Measurements from ENCODE around the gene SUSD6. TPM values are rescaled to one million over a fixed set of nuclear protein-coding genes. Genes with fewer than 3 reads are reported as not detected.

SUSD6 gene
- total and polyA plus RNA-seq, 2 experiments from 2014 or later, result 2.8 to 3.4 TPM

DNA sequence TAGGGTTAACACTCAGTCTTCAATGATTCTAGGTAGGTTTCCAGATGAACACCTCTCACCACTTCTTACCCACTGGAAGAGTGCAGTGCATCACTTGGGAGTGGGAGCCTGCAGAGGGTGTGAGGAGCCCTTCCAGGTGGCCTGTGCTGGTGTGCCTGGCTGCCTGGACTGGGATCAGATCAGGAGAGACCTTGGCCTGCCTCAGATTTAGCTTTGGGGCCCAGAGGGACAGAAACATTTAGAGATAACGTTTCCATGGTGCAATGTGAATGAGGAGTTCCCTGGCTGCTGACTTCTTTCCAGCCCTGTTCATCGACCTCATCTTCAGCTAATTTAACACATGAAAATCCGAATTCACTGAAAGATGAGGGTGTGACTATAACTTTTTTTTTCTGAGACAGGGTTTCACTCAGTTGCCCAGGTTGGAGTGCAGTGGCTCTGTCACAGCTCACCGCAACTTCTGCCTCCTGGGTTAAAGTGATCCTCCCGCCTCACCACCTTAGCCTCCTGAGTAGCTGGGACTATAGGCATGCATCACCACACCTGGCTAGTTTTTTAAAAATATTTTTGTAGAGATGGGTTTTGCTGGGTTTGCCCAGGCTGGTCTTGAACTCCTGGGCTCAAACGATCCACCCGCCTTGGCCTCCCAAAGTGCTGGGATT lies 53.6 kb downstream of the SUSD6 start:
- peaks cover 7% of the 10 kb centered on the region for H3K27me3 Mint-ChIP-seq (ENCODE audit: insufficient read depth, low read depth, poor library complexity)

DNA sequence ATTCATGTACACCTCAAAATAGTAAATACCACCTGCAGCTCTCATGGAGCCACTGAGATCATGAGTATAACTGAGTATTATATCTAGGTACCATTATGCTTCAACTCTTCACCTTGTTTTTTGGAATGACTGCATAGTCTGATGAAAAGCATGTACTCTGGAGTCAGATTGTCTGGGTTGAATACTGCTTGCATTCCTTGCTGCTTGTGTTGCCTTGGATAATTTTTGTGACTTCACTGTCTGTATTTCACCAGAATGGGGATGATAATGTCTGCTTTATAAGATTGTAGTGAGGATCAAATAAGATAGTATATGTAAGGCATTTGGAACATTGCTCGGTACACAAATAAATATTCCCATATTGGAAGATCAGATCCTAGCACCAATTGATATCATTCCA lies 54.2 kb downstream of the SUSD6 start:
- no peak overlapping the region for H3K27ac ChIP-seq (ENCODE audit: low read depth)
- H3K27me3 ChIP-seq (ENCODE audit: insufficient read depth), result no peaks in the 10 kb centered on the region
- H3K4me1 ChIP-seq (ENCODE audit: insufficient read depth), result peaks cover 15% of the 10 kb centered on the region
- no peak overlapping the region for H3K27ac Mint-ChIP-seq
- no peaks in the 10 kb centered on the region for H3K36me3 ChIP-seq (ENCODE audit: insufficient read depth)
- H3K4me3 Mint-ChIP-seq, result no peak overlapping the region
- no peaks in the 10 kb centered on the region for H3F3A ChIP-seq (replicated peaks; ENCODE audit: low read depth)
- H3K79me2 ChIP-seq (replicated peaks; ENCODE audit: insufficient read depth), result no peaks in the 10 kb centered on the region
- no peak for ATAC-seq
- H3K36me3 Mint-ChIP-seq (ENCODE audit: low read depth), result no peaks in the 10 kb centered on the region
- H4K20me1 ChIP-seq (replicated peaks; ENCODE audit: insufficient read depth), result no peaks in the 10 kb centered on the region
- no peak overlapping the region for H3K4me3 ChIP-seq
- no peaks in the 10 kb centered on the region for H3K9me2 ChIP-seq (ENCODE audit: insufficient read depth)
- no peak overlapping the region for H3K4me2 ChIP-seq
- H3K4me1 Mint-ChIP-seq, result peaks cover 25% of the 10 kb centered on the region
- no peak overlapping the region for H2AFZ ChIP-seq
- DNase-seq (ENCODE audit: low spot score), result no peak
- H3K9me3 Mint-ChIP-seq, result no peaks in the 10 kb centered on the region
- H3K27me3 Mint-ChIP-seq (ENCODE audit: insufficient read depth, low read depth, poor library complexity), result peaks cover 7% of the 10 kb centered on the region
- no peak for TF ChIP-seq CREB1 (CRISPR knock-in tag; IDR thresholded peaks at IDR 0.05; ENCODE audit: low read depth)
- TF ChIP-seq EZH2 (IDR thresholded peaks at IDR 0.05; ENCODE audit: low read depth, unreplicated experiment), result no peak
- TF ChIP-seq POLR2AphosphoS5 (IDR thresholded peaks at IDR 0.05; ENCODE audit: low read depth), result no peak
- no peak for TF ChIP-seq STAT1 (IDR thresholded peaks at IDR 0.05; ENCODE audit: unreplicated experiment)
- no peak for TF ChIP-seq ZNF331 (CRISPR knock-in tag; IDR thresholded peaks at IDR 0.05; ENCODE audit: low read depth)
- TF ChIP-seq NANOG (IDR thresholded peaks at IDR 0.05; ENCODE audit: borderline replicate concordance), result no peak
- TF ChIP-seq, protein P1, sequence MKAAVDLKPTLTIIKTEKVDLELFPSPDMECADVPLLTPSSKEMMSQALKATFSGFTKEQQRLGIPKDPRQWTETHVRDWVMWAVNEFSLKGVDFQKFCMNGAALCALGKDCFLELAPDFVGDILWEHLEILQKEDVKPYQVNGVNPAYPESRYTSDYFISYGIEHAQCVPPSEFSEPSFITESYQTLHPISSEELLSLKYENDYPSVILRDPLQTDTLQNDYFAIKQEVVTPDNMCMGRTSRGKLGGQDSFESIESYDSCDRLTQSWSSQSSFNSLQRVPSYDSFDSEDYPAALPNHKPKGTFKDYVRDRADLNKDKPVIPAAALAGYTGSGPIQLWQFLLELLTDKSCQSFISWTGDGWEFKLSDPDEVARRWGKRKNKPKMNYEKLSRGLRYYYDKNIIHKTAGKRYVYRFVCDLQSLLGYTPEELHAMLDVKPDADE (IDR thresholded peaks at IDR 0.05), result no peak
- TF ChIP-seq EZH2phosphoT487 (IDR thresholded peaks at IDR 0.05; ENCODE audit: unreplicated experiment), result no peak
- TF ChIP-seq, protein P2, sequence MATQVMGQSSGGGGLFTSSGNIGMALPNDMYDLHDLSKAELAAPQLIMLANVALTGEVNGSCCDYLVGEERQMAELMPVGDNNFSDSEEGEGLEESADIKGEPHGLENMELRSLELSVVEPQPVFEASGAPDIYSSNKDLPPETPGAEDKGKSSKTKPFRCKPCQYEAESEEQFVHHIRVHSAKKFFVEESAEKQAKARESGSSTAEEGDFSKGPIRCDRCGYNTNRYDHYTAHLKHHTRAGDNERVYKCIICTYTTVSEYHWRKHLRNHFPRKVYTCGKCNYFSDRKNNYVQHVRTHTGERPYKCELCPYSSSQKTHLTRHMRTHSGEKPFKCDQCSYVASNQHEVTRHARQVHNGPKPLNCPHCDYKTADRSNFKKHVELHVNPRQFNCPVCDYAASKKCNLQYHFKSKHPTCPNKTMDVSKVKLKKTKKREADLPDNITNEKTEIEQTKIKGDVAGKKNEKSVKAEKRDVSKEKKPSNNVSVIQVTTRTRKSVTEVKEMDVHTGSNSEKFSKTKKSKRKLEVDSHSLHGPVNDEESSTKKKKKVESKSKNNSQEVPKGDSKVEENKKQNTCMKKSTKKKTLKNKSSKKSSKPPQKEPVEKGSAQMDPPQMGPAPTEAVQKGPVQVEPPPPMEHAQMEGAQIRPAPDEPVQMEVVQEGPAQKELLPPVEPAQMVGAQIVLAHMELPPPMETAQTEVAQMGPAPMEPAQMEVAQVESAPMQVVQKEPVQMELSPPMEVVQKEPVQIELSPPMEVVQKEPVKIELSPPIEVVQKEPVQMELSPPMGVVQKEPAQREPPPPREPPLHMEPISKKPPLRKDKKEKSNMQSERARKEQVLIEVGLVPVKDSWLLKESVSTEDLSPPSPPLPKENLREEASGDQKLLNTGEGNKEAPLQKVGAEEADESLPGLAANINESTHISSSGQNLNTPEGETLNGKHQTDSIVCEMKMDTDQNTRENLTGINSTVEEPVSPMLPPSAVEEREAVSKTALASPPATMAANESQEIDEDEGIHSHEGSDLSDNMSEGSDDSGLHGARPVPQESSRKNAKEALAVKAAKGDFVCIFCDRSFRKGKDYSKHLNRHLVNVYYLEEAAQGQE (IDR thresholded peaks at IDR 0.05; ENCODE audit: unreplicated experiment), result no peak
- no peak for TF ChIP-seq ZNF114 (CRISPR knock-in tag; IDR thresholded peaks at IDR 0.05)
- TF ChIP-seq, protein P3, sequence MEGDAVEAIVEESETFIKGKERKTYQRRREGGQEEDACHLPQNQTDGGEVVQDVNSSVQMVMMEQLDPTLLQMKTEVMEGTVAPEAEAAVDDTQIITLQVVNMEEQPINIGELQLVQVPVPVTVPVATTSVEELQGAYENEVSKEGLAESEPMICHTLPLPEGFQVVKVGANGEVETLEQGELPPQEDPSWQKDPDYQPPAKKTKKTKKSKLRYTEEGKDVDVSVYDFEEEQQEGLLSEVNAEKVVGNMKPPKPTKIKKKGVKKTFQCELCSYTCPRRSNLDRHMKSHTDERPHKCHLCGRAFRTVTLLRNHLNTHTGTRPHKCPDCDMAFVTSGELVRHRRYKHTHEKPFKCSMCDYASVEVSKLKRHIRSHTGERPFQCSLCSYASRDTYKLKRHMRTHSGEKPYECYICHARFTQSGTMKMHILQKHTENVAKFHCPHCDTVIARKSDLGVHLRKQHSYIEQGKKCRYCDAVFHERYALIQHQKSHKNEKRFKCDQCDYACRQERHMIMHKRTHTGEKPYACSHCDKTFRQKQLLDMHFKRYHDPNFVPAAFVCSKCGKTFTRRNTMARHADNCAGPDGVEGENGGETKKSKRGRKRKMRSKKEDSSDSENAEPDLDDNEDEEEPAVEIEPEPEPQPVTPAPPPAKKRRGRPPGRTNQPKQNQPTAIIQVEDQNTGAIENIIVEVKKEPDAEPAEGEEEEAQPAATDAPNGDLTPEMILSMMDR (conservative IDR thresholded peaks at IDR 0.05; ENCODE audit: low read depth in 2 of 2), result no peak
- TF ChIP-seq JUNB (IDR thresholded peaks at IDR 0.05; ENCODE audit: unreplicated experiment), result no peak

More for the DNA sequence above, 53.6 kb downstream of the SUSD6 start:
- H3K4me1 Mint-ChIP-seq, result peaks cover 27% of the 10 kb centered on the region
- Histone ChIP-seq H3K27ac (ENCODE audit: low read depth) (no peak overlapping the region), H4K20me1 (replicated peaks; ENCODE audit: insufficient read depth) (no peaks in the 10 kb centered on the region), H3K9me2 (ENCODE audit: insufficient read depth) (no peaks in the 10 kb centered on the region; the same call in 1 of the 2 replicates), H3K4me1 (ENCODE audit: insufficient read depth) (peaks cover 18% of the 10 kb centered on the region), H3K4me2 (no peak overlapping the region), H3K79me2 (replicated peaks; ENCODE audit: insufficient read depth) (no peaks in the 10 kb centered on the region), H3K4me3 (no peak overlapping the region), H3K27me3 (ENCODE audit: insufficient read depth) (no peaks in the 10 kb centered on the region), H2AFZ (no peak overlapping the region), H3K36me3 (ENCODE audit: insufficient read depth) (no peaks in the 10 kb centered on the region), H3F3A (replicated peaks; ENCODE audit: low read depth) (no peaks in the 10 kb centered on the region)
- H3K9me3 Mint-ChIP-seq, result no peaks in the 10 kb centered on the region
- ATAC-seq (no peak), DNase-seq (ENCODE audit: low spot score) (no peak)
- H3K4me3 Mint-ChIP-seq, result no peak overlapping the region
- H3K27ac Mint-ChIP-seq, result no peak overlapping the region
- TF ChIP-seq CREB1 (CRISPR knock-in tag; IDR thresholded peaks at IDR 0.05; ENCODE audit: low read depth), result no peak
- H3K36me3 Mint-ChIP-seq (ENCODE audit: low read depth), result no peaks in the 10 kb centered on the region

Data from GM23338 (cell line).